Activated CD4-positive, alpha-beta T cell treated with anti-CD3 and anti-CD28 coated beads, Interleukin-2, Interleukin-4, amounts not matched to agents 100 ng/mL and 50 ng/mL, durations not matched to agents 16 hours and 8 hours (primary cell): ENCODE data around the gene EDN3.

Experiments
- DNase-seq: peaks from one replicate; pipeline ENCODE4 v3.0.0-alpha.2; 2020; ENCODE audit warnings: low spot score

EDN3 gene

GRCh38 chr20:59308493-59309201, 8.2 kb downstream of the EDN3 start:
- DNase-seq = no peak

- no peak for DNase-seq
Measured at GRCh38 chr20:59309218-59309617, 8.8 kb downstream of the EDN3 start.

- DNase-seq = no peak
Measured at GRCh38 chr20:59314997-59315396, 14.6 kb downstream of the EDN3 start.

- no peak for DNase-seq
Measured at GRCh38 chr20:59316911-59317731, 16.7 kb downstream of the EDN3 start.

GRCh38 chr20:59318201-59318790, 17.9 kb downstream of the EDN3 start:
- DNase-seq = no peak

- no peak for DNase-seq
Measured at GRCh38 chr20:59318803-59319202, 18.4 kb downstream of the EDN3 start.

GRCh38 chr20:59320426-59320825, 20.0 kb downstream of the EDN3 start:
- no peak for DNase-seq

GRCh38 chr20:59320854-59321647, 20.6 kb downstream of the EDN3 start:
- no peak for DNase-seq

GRCh38 chr20:59322081-59322480, 21.7 kb downstream of the EDN3 start:
- DNase-seq = no peak

GRCh38 chr20:59322585-59323454, 22.4 kb downstream of the EDN3 start:
- no peak for DNase-seq

- no peak for DNase-seq
Measured at GRCh38 chr20:59323731-59324130, 23.3 kb downstream of the EDN3 start.

GRCh38 chr20:59324521-59325141, 24.2 kb downstream of the EDN3 start:
- DNase-seq = no peak

- no peak for DNase-seq
Measured at GRCh38 chr20:59325142-59325523, 24.7 kb downstream of the EDN3 start.

GRCh38 chr20:59326188-59326587, 25.8 kb downstream of the EDN3 start:
- DNase-seq = no peak

GRCh38 chr20:59328071-59328470, 27.7 kb downstream of the EDN3 start:
- no peak for DNase-seq

- DNase-seq = no peak
Measured at GRCh38 chr20:59331721-59332329, 31.4 kb downstream of the EDN3 start.

- no peak for DNase-seq
Measured at GRCh38 chr20:59333260-59333845, 32.9 kb downstream of the EDN3 start.

- DNase-seq = no peak
Measured at GRCh38 chr20:59333951-59334350, 33.5 kb downstream of the EDN3 start.

- DNase-seq = no peak
Measured at GRCh38 chr20:59334651-59335300, 34.4 kb downstream of the EDN3 start.

- no peak for DNase-seq
Measured at GRCh38 chr20:59335377-59335776, 35.0 kb downstream of the EDN3 start.
